Liver (tissue), 3 donors: ENCODE results near the gene OLFM4.

Source experiments
- GABPA ChIP-seq, 2 donors: IDR thresholded peaks in 1 of 2; conservative IDR thresholded peaks in 1 of 2; 2 replicates each; pipeline ENCODE4 v1.6.1; 2016; ENCODE audit warnings: antibody characterized with exemption in 2 of 2, mild to moderate bottlenecking in 1 of 2, moderate library complexity in 1 of 2
- RAD21 ChIP-seq, 2 donors: IDR thresholded peaks; 2 replicates each; pipeline ENCODE4 v1.6.1; 2016; ENCODE audit warnings: antibody characterized with exemption in 2 of 2, mild to moderate bottlenecking in 2 of 2
- TAF1 ChIP-seq: conservative IDR thresholded peaks from 2 replicates; pipeline ENCODE4 v1.6.1; 2016; ENCODE audit warnings: antibody characterized with exemption, mild to moderate bottlenecking
- YY1 ChIP-seq: IDR thresholded peaks from 2 replicates; pipeline ENCODE4 v1.6.1; 2016; ENCODE audit warnings: antibody characterized with exemption, mild to moderate bottlenecking
- TF ChIP-seq, protein P1 (sequence below): fragments of 150-350 bp; IDR thresholded peaks from 2 replicates; pipeline ENCODE4 v1.5.1; 2017; ENCODE audit warnings: improper control_type of control experiment, low read depth, low read length; ENCODE audit not compliant: missing input control
- TF ChIP-seq, protein P2 (sequence below): IDR thresholded peaks from 2 replicates; pipeline ENCODE4 v1.6.1; 2016; ENCODE audit warnings: antibody characterized with exemption
- donor health status: healthy.
- donor health status: healthy.

DNA sequence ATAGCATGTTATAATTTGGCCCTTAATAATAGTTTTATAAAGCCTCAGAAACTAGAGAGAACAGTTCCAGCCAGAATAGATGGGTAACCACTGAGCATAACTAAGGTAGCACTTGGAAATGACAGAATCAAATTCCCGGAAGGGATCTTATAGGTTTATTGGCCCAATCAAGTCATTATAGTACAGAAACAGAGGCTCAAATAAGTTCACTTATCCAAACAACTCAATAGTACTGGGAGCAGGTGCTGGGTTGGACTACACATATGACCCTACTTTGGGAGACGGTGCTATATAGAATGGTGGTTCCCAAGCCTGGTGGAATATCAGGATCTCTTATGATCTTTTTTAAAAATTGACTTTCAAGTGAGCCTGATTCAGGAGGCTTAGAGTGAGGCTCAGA is 32.7 kb upstream of the OLFM4 start:
- TF ChIP-seq, protein P1, sequence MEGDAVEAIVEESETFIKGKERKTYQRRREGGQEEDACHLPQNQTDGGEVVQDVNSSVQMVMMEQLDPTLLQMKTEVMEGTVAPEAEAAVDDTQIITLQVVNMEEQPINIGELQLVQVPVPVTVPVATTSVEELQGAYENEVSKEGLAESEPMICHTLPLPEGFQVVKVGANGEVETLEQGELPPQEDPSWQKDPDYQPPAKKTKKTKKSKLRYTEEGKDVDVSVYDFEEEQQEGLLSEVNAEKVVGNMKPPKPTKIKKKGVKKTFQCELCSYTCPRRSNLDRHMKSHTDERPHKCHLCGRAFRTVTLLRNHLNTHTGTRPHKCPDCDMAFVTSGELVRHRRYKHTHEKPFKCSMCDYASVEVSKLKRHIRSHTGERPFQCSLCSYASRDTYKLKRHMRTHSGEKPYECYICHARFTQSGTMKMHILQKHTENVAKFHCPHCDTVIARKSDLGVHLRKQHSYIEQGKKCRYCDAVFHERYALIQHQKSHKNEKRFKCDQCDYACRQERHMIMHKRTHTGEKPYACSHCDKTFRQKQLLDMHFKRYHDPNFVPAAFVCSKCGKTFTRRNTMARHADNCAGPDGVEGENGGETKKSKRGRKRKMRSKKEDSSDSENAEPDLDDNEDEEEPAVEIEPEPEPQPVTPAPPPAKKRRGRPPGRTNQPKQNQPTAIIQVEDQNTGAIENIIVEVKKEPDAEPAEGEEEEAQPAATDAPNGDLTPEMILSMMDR: no peak
- TF ChIP-seq, protein P2, sequence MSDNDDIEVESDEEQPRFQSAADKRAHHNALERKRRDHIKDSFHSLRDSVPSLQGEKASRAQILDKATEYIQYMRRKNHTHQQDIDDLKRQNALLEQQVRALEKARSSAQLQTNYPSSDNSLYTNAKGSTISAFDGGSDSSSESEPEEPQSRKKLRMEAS: no peak
- TF ChIP-seq TAF1 (no peak), YY1 (no peak), GABPA (IDR thresholded peaks at IDR 0.05 in 1 of 2, conservative IDR thresholded peaks at IDR 0.05 in 1 of 2) (no peak), RAD21 (IDR thresholded peaks at IDR 0.05) (no peak)
